GM21576 (cell line): ENCODE data around the gene VWA8.

Experiments
- ATAC-seq: cut with Tn5 transposase; IDR thresholded peaks from one replicate; pipeline ENCODE4 v1.9.1; 2021; ENCODE audit warnings: mild to moderate bottlenecking, moderate library complexity; ENCODE audit not compliant: unreplicated experiment

VWA8 gene

DNA sequence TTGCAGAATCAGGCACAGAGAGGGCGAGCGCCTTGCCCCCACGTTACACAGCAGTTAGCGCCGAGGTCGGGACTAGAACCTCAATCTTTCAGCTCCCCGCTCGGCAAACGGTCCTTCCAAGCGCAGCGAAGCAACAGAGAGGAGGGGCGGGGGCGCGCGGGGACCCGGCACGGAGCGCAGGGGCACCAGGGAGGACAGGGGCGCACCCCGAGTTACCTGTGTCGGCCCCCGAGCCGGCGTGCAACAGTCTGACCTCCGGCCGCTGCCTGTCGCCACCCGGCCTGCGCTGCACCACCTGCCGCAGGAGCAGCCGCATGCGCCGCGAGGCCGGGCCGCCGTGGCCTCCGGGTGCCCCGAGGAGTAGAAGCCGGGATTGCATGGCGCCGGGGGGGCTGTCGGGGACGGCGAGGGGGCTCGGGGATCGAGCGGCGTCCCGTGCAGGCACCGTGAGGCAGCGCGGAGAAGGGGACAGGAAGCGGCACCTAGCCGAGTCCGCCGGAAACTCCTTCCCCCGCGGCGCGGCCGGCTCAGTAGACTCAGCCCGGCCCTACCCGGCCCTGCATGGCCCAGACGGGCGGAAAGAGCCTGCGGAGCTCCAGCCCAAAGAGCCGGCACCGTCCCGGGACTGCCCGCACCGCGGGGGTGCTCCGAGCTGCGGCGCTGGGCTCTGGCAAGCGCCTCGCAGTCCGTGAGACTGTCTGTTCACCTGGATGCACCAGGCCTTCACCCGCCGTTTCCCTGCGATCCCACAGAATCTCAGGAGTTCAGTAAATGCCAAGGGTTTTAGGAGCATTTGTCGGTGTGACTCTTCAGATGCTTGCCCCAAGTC, at the start of gene VWA8:
TSS of gene VWA8 (minus strand) at position 473 of the 829 bp plus-strand sequence. CDS start at position 379, 94 bp downstream.
- peak; percentile 77 for ATAC-seq

GRCh38 chr13:42009057-42009456, 48.1 kb upstream of the VWA8 start:
- ATAC-seq = no peak

DNA sequence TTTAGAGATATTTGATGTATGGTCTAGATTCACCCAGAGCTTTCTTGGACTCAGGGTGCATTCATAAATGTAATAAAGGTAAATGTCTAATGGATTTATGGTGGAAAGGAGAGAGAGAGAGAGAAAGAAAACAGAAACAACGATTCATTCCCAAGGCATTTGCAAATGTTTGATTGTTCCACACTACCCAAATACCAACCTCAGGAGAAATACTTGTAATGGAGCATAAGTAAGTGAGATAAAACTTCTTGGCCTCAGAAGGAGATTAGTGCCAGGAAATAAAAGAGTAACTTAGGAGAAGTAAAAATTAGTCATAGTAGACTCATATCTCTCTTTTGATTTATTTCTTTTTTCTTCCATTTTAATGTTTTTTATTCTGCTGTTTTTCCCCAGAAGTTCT, 46.9 kb upstream of the VWA8 start:
- ATAC-seq = no peak

DNA sequence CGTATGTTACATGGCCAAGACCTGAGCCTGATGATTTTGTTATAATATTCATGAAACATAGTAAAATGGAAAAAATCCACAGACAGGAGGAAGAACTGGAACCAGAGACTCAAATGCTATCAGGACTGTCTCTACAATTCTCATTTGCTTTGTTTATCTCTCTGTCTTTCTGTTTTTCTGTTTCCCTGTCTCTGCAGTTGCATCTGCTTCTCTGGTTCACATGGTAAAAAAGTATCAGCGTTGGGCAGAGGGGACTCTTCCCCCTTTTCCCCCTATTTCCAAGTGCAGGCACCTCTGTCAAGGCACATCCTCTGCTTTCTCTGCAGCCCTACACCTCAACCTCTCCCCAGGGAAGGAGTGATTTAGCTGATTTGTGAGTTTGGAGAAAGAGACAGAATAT, 41.2 kb upstream of the VWA8 start:
- ATAC-seq = no peak

GRCh38 chr13:42001580-42001979, 40.7 kb upstream of the VWA8 start:
- ATAC-seq = no peak

DNA sequence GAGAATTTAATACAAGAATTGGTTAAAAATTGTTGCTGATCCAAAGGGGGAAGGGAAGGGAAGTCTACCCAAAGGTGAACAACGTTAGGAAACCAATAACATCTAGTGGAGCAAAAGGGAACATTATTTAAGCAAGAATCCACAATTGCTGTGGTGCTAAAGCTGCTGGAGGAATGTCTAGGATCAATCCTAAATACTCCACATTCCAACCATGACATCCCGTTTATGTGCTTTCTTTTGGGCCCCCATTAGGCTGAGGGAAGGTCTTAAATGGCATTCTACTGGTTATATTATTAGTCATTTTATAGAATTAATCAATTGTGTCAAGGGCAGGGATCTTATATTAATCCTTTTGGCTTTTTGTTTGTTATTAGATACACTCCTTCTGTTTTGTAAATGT, 39.9 kb upstream of the VWA8 start:
- ATAC-seq = no peak

DNA sequence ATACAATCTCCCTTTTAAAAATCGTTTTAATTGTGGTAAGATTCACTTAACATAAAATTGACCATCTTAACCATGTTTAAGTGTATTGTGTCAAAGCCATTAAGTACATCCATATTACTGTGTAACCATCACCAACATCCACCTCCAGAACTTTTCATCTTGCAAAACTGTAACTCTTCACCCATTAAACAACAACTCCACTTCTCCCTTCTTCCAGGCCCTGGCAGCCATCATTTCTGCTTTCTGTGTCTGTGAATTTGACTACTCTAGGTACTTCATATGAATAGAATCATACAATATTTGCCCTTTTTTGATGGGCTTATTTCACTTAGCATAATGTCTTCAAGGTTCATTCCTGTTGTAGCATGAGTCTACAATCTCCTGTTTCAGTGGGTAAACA, 36.5 kb upstream of the VWA8 start:
- no peak for ATAC-seq

DNA sequence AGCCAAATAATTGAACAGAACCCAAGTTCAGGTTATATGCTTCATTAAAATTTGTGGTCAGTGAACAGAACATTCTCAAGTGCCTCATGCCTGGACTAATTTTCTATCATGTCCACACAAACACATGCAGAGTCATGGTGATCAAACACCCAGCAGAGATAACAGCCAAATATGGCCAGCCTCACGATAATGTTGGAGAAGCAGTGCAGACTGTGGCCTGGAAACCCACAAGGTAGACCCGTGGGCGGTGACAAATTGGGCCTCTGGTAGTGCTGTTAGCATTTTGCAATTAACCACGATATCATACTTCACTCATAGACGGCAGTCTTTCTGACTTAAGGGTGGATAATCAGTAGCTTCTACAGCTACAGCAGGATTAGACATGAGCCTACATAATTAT, 35.0 kb upstream of the VWA8 start:
- ATAC-seq = no peak

GRCh38 chr13:41995336-41995735, 34.4 kb upstream of the VWA8 start:
- no peak for ATAC-seq

- no peak for ATAC-seq
Observed at GRCh38 chr13:41994696-41995095, 33.8 kb upstream of the VWA8 start.

DNA sequence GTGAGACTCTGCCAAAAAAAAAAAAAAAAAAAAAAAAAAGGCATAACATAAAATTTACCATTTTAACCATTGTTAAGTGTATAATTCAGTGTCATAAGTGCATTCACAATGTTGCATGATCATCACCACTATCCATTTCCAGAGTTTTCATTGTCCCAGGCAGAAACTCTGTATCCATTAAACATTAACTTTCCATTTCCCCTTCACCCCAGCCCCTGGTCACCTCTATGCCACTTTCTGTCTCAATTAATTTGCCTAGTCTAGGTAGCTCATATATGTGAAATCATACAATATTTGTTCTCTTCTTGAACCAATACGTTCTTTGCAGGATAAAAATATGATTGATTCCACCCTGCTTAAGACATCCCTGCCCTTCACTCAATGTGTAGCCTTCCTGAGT, 31.0 kb upstream of the VWA8 start:
- no peak for ATAC-seq

- ATAC-seq = no peak
Observed at GRCh38 chr13:41988244-41988643, 27.3 kb upstream of the VWA8 start.

DNA sequence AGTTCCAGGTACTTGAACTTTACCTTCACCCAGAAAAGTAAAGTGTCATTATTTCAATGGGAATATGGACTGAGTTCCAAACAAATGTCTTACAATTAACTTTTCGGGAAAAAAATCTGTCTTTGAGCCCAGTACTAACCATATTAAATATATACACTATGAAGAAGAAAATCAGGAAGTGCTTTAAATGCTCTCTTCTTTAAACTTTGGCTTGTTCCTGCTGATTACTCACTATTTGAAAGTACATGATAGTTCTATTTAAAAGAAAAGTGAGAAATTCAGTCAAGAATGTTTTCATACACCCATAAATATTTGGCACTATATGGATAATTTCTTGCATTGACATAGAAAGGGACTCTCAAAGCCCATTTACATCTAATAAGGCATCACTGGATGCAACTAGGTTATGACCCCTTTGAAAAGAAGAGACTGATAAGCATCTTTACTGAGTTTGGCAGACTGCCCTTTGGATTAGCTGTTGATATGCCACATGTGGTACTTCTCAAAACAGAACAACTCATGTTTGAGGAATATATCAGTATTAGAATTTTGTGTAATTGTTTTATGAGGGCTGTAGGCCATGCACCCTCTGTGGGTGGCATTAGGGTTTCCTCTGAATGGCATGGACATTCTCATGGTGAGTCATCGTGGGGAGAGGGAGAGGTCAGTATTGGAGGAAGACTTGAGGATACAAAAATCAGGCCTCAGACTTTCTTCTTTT, 25.0 kb upstream of the VWA8 start:
- no peak for ATAC-seq

GRCh38 chr13:41981951-41982715, 21.2 kb upstream of the VWA8 start:
- no peak for ATAC-seq

GRCh38 chr13:41978007-41978406, 17.1 kb upstream of the VWA8 start:
- no peak for ATAC-seq

DNA sequence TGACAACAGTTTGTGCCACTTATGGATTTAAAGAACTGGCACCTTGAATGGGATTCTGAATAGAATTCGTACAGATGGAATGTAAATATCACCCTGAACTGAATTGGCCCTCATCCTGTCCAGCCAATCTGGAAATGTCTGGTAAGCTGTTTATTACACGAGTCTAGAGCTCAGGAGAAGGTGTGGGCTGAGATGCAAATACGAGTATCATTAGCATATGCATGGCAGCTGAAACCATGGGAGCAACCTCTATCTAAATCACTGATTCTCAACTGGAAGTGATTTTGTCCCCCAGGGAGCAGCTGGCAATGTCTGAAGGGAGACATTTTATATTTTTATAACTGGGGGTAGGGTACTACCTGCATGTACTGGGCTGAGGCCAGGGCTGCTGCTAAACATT, 15.6 kb upstream of the VWA8 start:
- no peak for ATAC-seq

- no peak for ATAC-seq
Observed at GRCh38 chr13:41974262-41974900, 13.5 kb upstream of the VWA8 start.

- no peak for ATAC-seq
Observed at GRCh38 chr13:41973247-41973741, 12.4 kb upstream of the VWA8 start.

- no peak for ATAC-seq
Observed at GRCh38 chr13:41971848-41972247, 10.9 kb upstream of the VWA8 start.

DNA sequence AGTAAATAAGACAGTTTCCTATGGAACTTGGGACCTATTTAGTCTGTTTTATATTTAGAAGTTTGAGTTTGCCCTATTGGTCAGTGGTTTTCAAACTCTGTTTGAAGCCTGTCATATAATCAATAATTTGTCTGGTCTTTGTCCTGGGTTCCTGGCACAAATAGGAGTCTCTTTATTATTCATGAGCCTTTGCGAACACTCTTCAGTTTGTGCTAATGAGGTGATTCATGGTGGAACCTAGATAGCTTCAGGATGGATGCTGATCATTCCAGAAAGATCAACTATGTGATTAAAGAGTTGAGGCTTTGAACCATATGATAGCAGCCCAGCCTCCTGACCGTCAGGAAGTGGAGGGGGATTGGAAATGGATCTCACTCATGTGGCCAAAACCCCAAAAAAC, 10.0 kb upstream of the VWA8 start:
- ATAC-seq = no peak

DNA sequence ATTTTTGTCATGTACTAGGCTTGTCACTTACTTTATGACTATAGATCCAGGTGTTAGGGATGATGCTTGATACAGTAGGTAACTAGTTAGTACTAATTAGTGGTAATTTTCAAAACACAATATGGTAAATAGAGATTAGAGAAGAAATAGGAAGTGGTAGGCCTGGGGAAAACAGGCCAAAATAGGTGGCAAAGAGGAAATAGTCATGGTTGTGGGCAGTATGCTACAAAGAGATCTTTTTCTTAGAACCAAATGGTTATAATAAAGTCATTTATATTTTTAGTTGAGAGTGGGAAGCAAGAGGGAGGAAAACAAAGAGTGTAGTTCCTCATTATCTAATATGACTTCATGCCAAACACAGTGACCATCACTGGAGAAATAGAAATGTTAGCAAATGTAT, 9.1 kb upstream of the VWA8 start:
- no peak for ATAC-seq
